ENCODE data around the gene NRP2.

- TF ChIP-seq CTCF (conservative IDR thresholded peaks at IDR 0.05 in 1 of 2, IDR thresholded peaks at IDR 0.05 in 1 of 2; ENCODE audit: extremely low read depth in 1 of 2, insufficient read depth in 1 of 2, low read depth in 1 of 2, low read length in 2 of 2) (no peak), EZH2 (IDR thresholded peaks at IDR 0.05; ENCODE audit: borderline replicate concordance, low read length) (no peak)
These were observed 7.5 kb downstream of the NRP2 start for GRCh38 chr2:205689820-205690219.

Measured in mammary epithelial cell (primary cell).